ENCODE data around the gene CD63. TPM values are rescaled to one million over a fixed set of nuclear protein-coding genes. Genes with fewer than 3 reads are reported as not detected.

CD63 gene
- total and polyA plus RNA-seq, 9 of the 15 experiments (the other 6 are each of a cell fraction or from before 2014, with no cell fraction given): 313 to 735 (median 433) TPM

GRCh38 chr12:55697686-55698085 is 31.1 kb downstream of the CD63 start:
- ChIA-PET CTCF (ENCODE audit: low intra/inter-chr PET ratio) (no interaction called here), POLR2A (interaction anchor here (1.1 to 2.0 kb wide), 3 partner anchors 8 to 16 kb away, joined by 3 to 9 read pairs (median 9); a partner anchor contains a TSS)
- 6% methylated on average over 7 of the region's 7 CpGs for WGBS (ENCODE audit: insufficient coverage, low coverage, missing lambda C conversion rate)
- no peak overlapping the region for H3K9ac ChIP-seq (ENCODE audit: insufficient read depth in 1 of 2, low read depth in 2 of 2, low read length in 2 of 2)
- BruUV-seq (replicated peaks): no TSS peak
- FAIRE-seq (no peak), ATAC-seq (no peak), DNase-seq (ENCODE audit: extremely low read depth in 1 of 4, low spot score in 3 of 4) (no peak)
- H3K79me2 ChIP-seq (ENCODE audit: control insufficient read depth, insufficient read depth, low read length): no peaks in the 10 kb centered on the region
- no peak overlapping the region for H2AFZ ChIP-seq (ENCODE audit: low read depth, low read length)
- no peaks in the 10 kb centered on the region for H3K36me3 ChIP-seq (ENCODE audit: control insufficient read depth, insufficient read depth, low read length)
- no peak overlapping the region for H3K4me3 ChIP-seq
- H3K27me3 ChIP-seq (ENCODE audit: control insufficient read depth in 2 of 2, insufficient read depth in 2 of 2, low read length in 2 of 2): peaks cover 20 to 67% of the 10 kb centered on the region in 2 experiments; a peak in 4 of 5 replicates
- H3K4me2 ChIP-seq (ENCODE audit: insufficient read depth, low read length): no peak overlapping the region
- H3K9me3 ChIP-seq (replicated peaks; ENCODE audit: control insufficient read depth, insufficient read depth, low read depth, low read length): no peaks in the 10 kb centered on the region
- no peak overlapping the region for H3K27ac ChIP-seq (ENCODE audit: extremely low read depth, low read depth, low read length)
- H3K9me1 ChIP-seq (ENCODE audit: control insufficient read depth, insufficient read depth, low read length): peaks cover under 1% of the 10 kb centered on the region
- peaks cover 0 to 18% of the 10 kb centered on the region in 2 experiments; a peak in 2 of 5 replicates for H3K4me1 ChIP-seq (replicated peaks in 1 of 2; ENCODE audit: control insufficient read depth in 2 of 2, insufficient read depth in 2 of 2, low read length in 2 of 2)
- TF ChIP-seq MED1 (CRISPR knock-in tag; IDR thresholded peaks at IDR 0.05; ENCODE audit: borderline replicate concordance) (no peak), CC2D1A (IDR thresholded peaks at IDR 0.05) (no peak), BRF1 (IDR thresholded peaks at IDR 0.05; ENCODE audit: borderline replicate concordance, extremely low read depth, insufficient read length) (no peak), EHMT2 (IDR thresholded peaks at IDR 0.05) (no peak), FOXO4 (CRISPR knock-in tag; IDR thresholded peaks at IDR 0.05) (no peak), ZBTB1 (CRISPR knock-in tag; IDR thresholded peaks at IDR 0.05; ENCODE audit: borderline replicate concordance, low read depth) (no peak), XRCC3 (IDR thresholded peaks at IDR 0.05) (no peak)
- H4K20me1 ChIP-seq (replicated peaks; ENCODE audit: control insufficient read depth, insufficient read depth, low read length): no peaks in the 10 kb centered on the region; the same call in 1 of the 2 replicates
- in situ Hi-C loops (cut with MboI) (no loop called here), intact Hi-C loops (cut with micrococcal nuclease) (no loop called here)

Measured in K562 (cell line).